ENCODE data around the gene FREM3.

The FREM3 gene

GRCh38 chr4:143667461-143667860 lies 33.0 kb downstream of the FREM3 start:
- ATAC-seq (no peak), DNase-seq (no peak)

GRCh38 chr4:143658336-143658735 lies 42.1 kb downstream of the FREM3 start:
- DNase-seq, result no peak
- no peak for ATAC-seq

GRCh38 chr4:143654571-143654970 lies 45.9 kb downstream of the FREM3 start:
- ATAC-seq (no peak), DNase-seq (no peak)

GRCh38 chr4:143653031-143653430 lies 47.4 kb downstream of the FREM3 start:
- no peak for ATAC-seq
- no peak for DNase-seq

GRCh38 chr4:143643399-143643798 lies 57.1 kb downstream of the FREM3 start:
- DNase-seq (no peak), ATAC-seq (no peak)

- ATAC-seq (no peak), DNase-seq (no peak)
Measured at GRCh38 chr4:143642611-143643010, 57.9 kb downstream of the FREM3 start.

- no peak for DNase-seq
- ATAC-seq, result no peak
Measured at GRCh38 chr4:143641361-143641760, 59.1 kb downstream of the FREM3 start.

- no peak for ATAC-seq
- no peak for DNase-seq
Measured at GRCh38 chr4:143634763-143635162, 65.7 kb downstream of the FREM3 start.

- DNase-seq, result no peak
- ATAC-seq, result no peak
Measured at GRCh38 chr4:143633833-143634232, 66.6 kb downstream of the FREM3 start.

GRCh38 chr4:143626134-143626911 lies 74.2 kb downstream of the FREM3 start:
- ATAC-seq (no peak), DNase-seq (no peak)

- ATAC-seq (no peak), DNase-seq (no peak)
Measured at GRCh38 chr4:143625632-143626031, 74.8 kb downstream of the FREM3 start.

- DNase-seq (no peak), ATAC-seq (no peak)
Measured at GRCh38 chr4:143623896-143624295, 76.6 kb downstream of the FREM3 start.

GRCh38 chr4:143618811-143619210 lies 81.7 kb downstream of the FREM3 start:
- ATAC-seq, result no peak
- no peak for DNase-seq

GRCh38 chr4:143617994-143618679 lies 82.3 kb downstream of the FREM3 start:
- no peak for ATAC-seq
- no peak for DNase-seq

GRCh38 chr4:143616771-143617170 lies 83.7 kb downstream of the FREM3 start:
- peak; percentile 91 for ATAC-seq
- DNase-seq, result peak; percentile 10

GRCh38 chr4:143609492-143609891 lies 91.0 kb downstream of the FREM3 start:
- no peak for ATAC-seq

GRCh38 chr4:143606480-143606879 lies 94.0 kb downstream of the FREM3 start:
- ATAC-seq (no peak), DNase-seq (no peak)

More at GRCh38 chr4:143609492-143609891, 91.0 kb downstream of the FREM3 start:
- DNase-seq, result no peak

GRCh38 chr4:143599827-143600226 lies 100.6 kb downstream of the FREM3 start:
- ATAC-seq (no peak), DNase-seq (no peak)

GRCh38 chr4:143598816-143599215 lies 101.7 kb downstream of the FREM3 start:
- DNase-seq (no peak), ATAC-seq (no peak)

- DNase-seq, result no peak
- ATAC-seq, result no peak
Measured at GRCh38 chr4:143597276-143597675, 103.2 kb downstream of the FREM3 start.

- no peak for DNase-seq
- ATAC-seq, result no peak
Measured at GRCh38 chr4:143587703-143588102, 112.8 kb downstream of the FREM3 start.

GRCh38 chr4:143586080-143586479 lies 114.4 kb downstream of the FREM3 start:
- DNase-seq (no peak), ATAC-seq (no peak)

- ATAC-seq (no peak), DNase-seq (no peak)
Measured at GRCh38 chr4:143585548-143585947, 114.9 kb downstream of the FREM3 start.
